Astrocyte (in vitro differentiated cells and primary cell): ENCODE results near the gene TMEM259. TPM values are rescaled to one million over a fixed set of nuclear protein-coding genes. Genes with fewer than 3 reads are reported as not detected.

Source experiments
- DNase-seq: peaks from one replicate; pipeline ENCODE4 v3.0.0-alpha.2; 2010; ENCODE audit warnings: low read depth
- FAIRE-seq: peaks from 2 replicates; lab custom pipeline; 2011; peaks lifted over from hg19 to GRCh38; lab: Jason Lieb, UNC
- H2AFZ ChIP-seq: 2 replicates; pipeline ENCODE4 v1.6.0; 2012; ENCODE audit warnings: low read depth, low read length, inconsistent platforms
- H3K27ac ChIP-seq: 2 replicates; pipeline ENCODE4 v1.5.1; 2011; ENCODE audit warnings: low read depth, low read length, inconsistent platforms
- H3K27me3 ChIP-seq: 2 replicates; pipeline ENCODE4 v1.6.0; 2011; ENCODE audit warnings: low read length, inconsistent platforms; ENCODE audit not compliant: insufficient read depth
- H3K36me3 ChIP-seq: 2 replicates; pipeline ENCODE4 v1.5.1; 2011; ENCODE audit warnings: low read length, inconsistent platforms; ENCODE audit not compliant: insufficient read depth
- H3K4me1 ChIP-seq: 2 replicates; pipeline ENCODE4 v1.5.1; 2011; ENCODE audit warnings: low read length, inconsistent platforms; ENCODE audit not compliant: insufficient read depth
- H3K4me2 ChIP-seq: 2 replicates; pipeline ENCODE4 v1.6.0; 2012; ENCODE audit warnings: low read length, inconsistent platforms
- H3K4me3 ChIP-seq: 2 replicates; pipeline ENCODE4 v1.5.1; 2011; ENCODE audit warnings: low read depth, mild to moderate bottlenecking, low read length, inconsistent platforms; ENCODE audit not compliant: insufficient read depth
- H3K79me2 ChIP-seq: 2 replicates; pipeline ENCODE4 v1.6.0; 2012; ENCODE audit warnings: mild to moderate bottlenecking, low read length, inconsistent platforms; ENCODE audit not compliant: insufficient read depth
- H3K9ac ChIP-seq: 2 replicates; pipeline ENCODE4 v1.6.0; 2012; ENCODE audit warnings: mild to moderate bottlenecking, low read length, inconsistent platforms
- H3K9me3 ChIP-seq: 2 replicates; pipeline ENCODE4 v1.5.1; 2012; ENCODE audit warnings: low read depth, mild to moderate bottlenecking, low read length, inconsistent platforms; ENCODE audit not compliant: insufficient read depth
- H4K20me1 ChIP-seq: 2 replicates; pipeline ENCODE4 v1.6.0; 2012; ENCODE audit warnings: low read length, inconsistent platforms; ENCODE audit not compliant: insufficient read depth
- H3K27ac Mint-ChIP-seq: one replicate; pipeline ENCODE4 v1.8.0; 2021; ENCODE audit warnings: mild to moderate bottlenecking, mixed read lengths; ENCODE audit not compliant: unreplicated experiment
- H3K27me3 Mint-ChIP-seq: one replicate; pipeline ENCODE4 v1.8.0; 2021; ENCODE audit warnings: low read depth, mixed read lengths; ENCODE audit not compliant: unreplicated experiment
- H3K36me3 Mint-ChIP-seq: one replicate; pipeline ENCODE4 v1.8.0; 2021; ENCODE audit warnings: low read depth, mixed read lengths; ENCODE audit not compliant: unreplicated experiment
- H3K4me1 Mint-ChIP-seq: one replicate; pipeline ENCODE4 v1.8.0; 2021; ENCODE audit warnings: low read depth, mixed read lengths; ENCODE audit not compliant: unreplicated experiment
- H3K4me3 Mint-ChIP-seq: one replicate; pipeline ENCODE4 v1.8.0; 2021; ENCODE audit warnings: mild to moderate bottlenecking, moderate library complexity, mixed read lengths; ENCODE audit not compliant: unreplicated experiment
- H3K9me3 Mint-ChIP-seq: one replicate; pipeline ENCODE4 v1.8.0; 2021; ENCODE audit warnings: mild to moderate bottlenecking, mixed read lengths; ENCODE audit not compliant: unreplicated experiment
- EZH2 ChIP-seq: IDR thresholded peaks from 2 replicates; pipeline ENCODE4 v1.6.1; 2012; ENCODE audit warnings: mild to moderate bottlenecking, low read length, inconsistent platforms; ENCODE audit not compliant: insufficient read depth
- total RNA-seq: library from RNA; stranded (reverse); gene quantifications from 2 replicates; pipeline ENCODE4 v1.2.1, GENCODE V29; 2021
- TF ChIP-seq, protein P1 (sequence below): IDR thresholded peaks from 2 replicates; pipeline ENCODE4 v1.5.1; 2011; ENCODE audit warnings: low read depth, mild to moderate bottlenecking, inconsistent platforms, low read length, moderate library complexity; ENCODE audit not compliant: insufficient read depth

Gene TMEM259
- total RNA-seq, 1 donor from 2014 or later, result 155 TPM

GRCh38 chr19:1041835-1042685 is 21.1 kb upstream of the TMEM259 start:
- H3K9me3 Mint-ChIP-seq, result no peaks in the 10 kb centered on the region
- Histone ChIP-seq H3K27ac (no peak overlapping the region), H3K27me3 (no peaks in the 10 kb centered on the region), H2AFZ (no peak overlapping the region), H3K79me2 (no peaks in the 10 kb centered on the region), H3K9ac (no peak overlapping the region), H3K4me2 (no peak overlapping the region), H3K4me1 (peaks cover 33% of the 10 kb centered on the region), H4K20me1 (peaks cover 33% of the 10 kb centered on the region), H3K9me3 (no peaks in the 10 kb centered on the region), H3K36me3 (peaks cover 13% of the 10 kb centered on the region), H3K4me3 (no peak overlapping the region)
- peak overlapping the region; percentile 34 for H3K27ac Mint-ChIP-seq
- peak overlapping the region; percentile 82 for H3K4me3 Mint-ChIP-seq
- TF ChIP-seq EZH2, result no peak
- TF ChIP-seq, protein P1, sequence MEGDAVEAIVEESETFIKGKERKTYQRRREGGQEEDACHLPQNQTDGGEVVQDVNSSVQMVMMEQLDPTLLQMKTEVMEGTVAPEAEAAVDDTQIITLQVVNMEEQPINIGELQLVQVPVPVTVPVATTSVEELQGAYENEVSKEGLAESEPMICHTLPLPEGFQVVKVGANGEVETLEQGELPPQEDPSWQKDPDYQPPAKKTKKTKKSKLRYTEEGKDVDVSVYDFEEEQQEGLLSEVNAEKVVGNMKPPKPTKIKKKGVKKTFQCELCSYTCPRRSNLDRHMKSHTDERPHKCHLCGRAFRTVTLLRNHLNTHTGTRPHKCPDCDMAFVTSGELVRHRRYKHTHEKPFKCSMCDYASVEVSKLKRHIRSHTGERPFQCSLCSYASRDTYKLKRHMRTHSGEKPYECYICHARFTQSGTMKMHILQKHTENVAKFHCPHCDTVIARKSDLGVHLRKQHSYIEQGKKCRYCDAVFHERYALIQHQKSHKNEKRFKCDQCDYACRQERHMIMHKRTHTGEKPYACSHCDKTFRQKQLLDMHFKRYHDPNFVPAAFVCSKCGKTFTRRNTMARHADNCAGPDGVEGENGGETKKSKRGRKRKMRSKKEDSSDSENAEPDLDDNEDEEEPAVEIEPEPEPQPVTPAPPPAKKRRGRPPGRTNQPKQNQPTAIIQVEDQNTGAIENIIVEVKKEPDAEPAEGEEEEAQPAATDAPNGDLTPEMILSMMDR, result no peak
- DNase-seq (no peak), FAIRE-seq (no peak)
- no peaks in the 10 kb centered on the region for H3K27me3 Mint-ChIP-seq
- H3K36me3 Mint-ChIP-seq, result peaks cover 13% of the 10 kb centered on the region
- H3K4me1 Mint-ChIP-seq, result peaks cover 19% of the 10 kb centered on the region

- Histone ChIP-seq H3K4me1 (peaks cover 33% of the 10 kb centered on the region), H3K9ac (no peak overlapping the region), H4K20me1 (peaks cover 36% of the 10 kb centered on the region), H3K4me3 (no peak overlapping the region), H3K27ac (no peak overlapping the region), H3K9me3 (no peaks in the 10 kb centered on the region), H2AFZ (no peak overlapping the region), H3K36me3 (peaks cover 14% of the 10 kb centered on the region), H3K4me2 (peak overlapping the region; percentile 87), H3K79me2 (no peaks in the 10 kb centered on the region), H3K27me3 (no peaks in the 10 kb centered on the region)
- TF ChIP-seq, protein P1, result no peak
- TF ChIP-seq EZH2, result no peak
- no peak for FAIRE-seq
- no peaks in the 10 kb centered on the region for H3K9me3 Mint-ChIP-seq
- H3K4me3 Mint-ChIP-seq, result peak overlapping the region; percentile 82
- H3K27ac Mint-ChIP-seq, result peak overlapping the region; percentile 66
- DNase-seq, result no peak
- no peaks in the 10 kb centered on the region for H3K27me3 Mint-ChIP-seq
- H3K36me3 Mint-ChIP-seq, result peaks cover 15% of the 10 kb centered on the region
- peaks cover 21% of the 10 kb centered on the region for H3K4me1 Mint-ChIP-seq
Observed at GRCh38 chr19:1041272-1041834, 20.4 kb upstream of the TMEM259 start.
